MM.1S (cell line): ENCODE data around the gene TIMP4.

Experiments
- DNase-seq: peaks from one replicate; pipeline ENCODE4 v3.0.0-alpha.2; 2015
- H2AFZ ChIP-seq: fragments of 300-600 bp; sonication (generic); 2 replicates; pipeline ENCODE4 v1.6.0; 2016; ENCODE audit warnings: antibody characterized with exemption, low read length
- H3F3A ChIP-seq: fragments of 300-600 bp; sonication (generic); 2 replicates; pipeline ENCODE4 v1.6.1; 2016; ENCODE audit warnings: mild to moderate bottlenecking, antibody characterized with exemption, low read length, moderate library complexity, mixed read lengths; ENCODE audit not compliant: insufficient read depth
- H3K27ac ChIP-seq: fragments of 300-600 bp; sonication (generic); 2 replicates; pipeline ENCODE4 v1.5.1; 2016; ENCODE audit warnings: mild to moderate bottlenecking, low read length
- H3K27me3 ChIP-seq: fragments of 300-600 bp; sonication (generic); replicated peaks from 2 replicates; pipeline ENCODE4 v1.6.0; 2016; ENCODE audit warnings: low read length; ENCODE audit not compliant: insufficient read depth
- H3K36me3 ChIP-seq: fragments of 300-600 bp; sonication (generic); replicated peaks from 2 replicates; pipeline ENCODE4 v1.6.1; 2016; ENCODE audit warnings: mild to moderate bottlenecking, low read length, mixed read lengths; ENCODE audit not compliant: insufficient read depth
- H3K4me1 ChIP-seq: fragments of 300-600 bp; sonication (generic); 2 replicates; pipeline ENCODE4 v1.6.1; 2016; ENCODE audit warnings: low read length, mixed read lengths
- H3K4me2 ChIP-seq: fragments of 300-600 bp; sonication (generic); 2 replicates; pipeline ENCODE4 v1.6.0; 2016; ENCODE audit warnings: low read depth, low read length
- H3K4me3 ChIP-seq: fragments of 300-600 bp; sonication (generic); 2 replicates; pipeline ENCODE4 v1.5.1; 2016; ENCODE audit warnings: low read length, mixed read lengths
- H3K79me2 ChIP-seq: fragments of 300-600 bp; sonication (generic); 2 replicates; pipeline ENCODE4 v1.6.1; 2016; ENCODE audit warnings: mixed run types, low read length, mixed read lengths
- H3K9ac ChIP-seq: fragments of 300-600 bp; sonication (generic); 2 replicates; pipeline ENCODE4 v1.6.1; 2016; ENCODE audit warnings: low read length, mixed read lengths
- H3K9me2 ChIP-seq: fragments of 300-600 bp; sonication (generic); replicated peaks from 2 replicates; pipeline ENCODE4 v1.6.1; 2016; ENCODE audit warnings: mild to moderate bottlenecking, low read length, mixed read lengths; ENCODE audit not compliant: insufficient read depth
- H3K9me3 ChIP-seq: fragments of 300-600 bp; sonication (generic); replicated peaks from 2 replicates; pipeline ENCODE4 v1.6.1; 2016; ENCODE audit warnings: mild to moderate bottlenecking, low read length, mixed read lengths; ENCODE audit not compliant: insufficient read depth
- H4K20me1 ChIP-seq: fragments of 300-600 bp; sonication (generic); 2 replicates; pipeline ENCODE4 v1.6.1; 2016; ENCODE audit warnings: mild to moderate bottlenecking, low read length, moderate library complexity, mixed read lengths; ENCODE audit not compliant: insufficient read depth
- EZH2 ChIP-seq: fragments of 300-600 bp; sonication (generic); optimal IDR thresholded peaks from 2 replicates; pipeline ENCODE3; 2017; ENCODE audit warnings: low read depth, mild to moderate bottlenecking, antibody characterized with exemption, low read length, mixed read lengths
- EZH2phosphoT487 ChIP-seq: fragments of 300-600 bp; sonication (generic); IDR thresholded peaks from 2 replicates; pipeline ENCODE4 v1.6.1; 2018; ENCODE audit warnings: antibody characterized with exemption, low read length
- TF ChIP-seq, protein P1 (sequence below): fragments of 300-600 bp; sonication (generic); IDR thresholded peaks from 2 replicates; pipeline ENCODE4 v1.5.1; 2016; ENCODE audit warnings: antibody characterized with exemption, low read length, mixed read lengths

TIMP4 gene

DNA sequence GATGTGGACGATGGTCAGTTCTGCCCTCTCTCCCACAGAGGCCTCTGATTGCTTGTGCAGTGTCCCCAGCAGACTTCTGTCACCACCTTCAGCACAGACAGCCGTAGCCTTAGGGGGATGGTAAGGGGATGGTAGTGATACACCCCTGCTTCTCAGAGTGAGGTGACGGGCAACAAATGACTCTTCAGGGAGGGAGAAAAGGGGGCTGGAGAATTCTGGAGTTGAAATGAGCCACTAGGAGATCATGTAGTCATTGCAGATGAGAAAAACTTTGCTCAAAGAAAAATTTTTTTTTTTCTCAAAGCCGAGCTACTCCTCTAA lies 29.6 kb upstream of the TIMP4 start:
- Histone ChIP-seq H3K4me3 (no peak overlapping the region), H2AFZ (no peak overlapping the region), H3K79me2 (no peaks in the 10 kb centered on the region), H4K20me1 (no peaks in the 10 kb centered on the region), H3K4me1 (peaks cover 4% of the 10 kb centered on the region; the same call in 1 of the 2 replicates), H3K9me2 (no peaks in the 10 kb centered on the region), H3K36me3 (no peaks in the 10 kb centered on the region), H3K9me3 (no peaks in the 10 kb centered on the region), H3K4me2 (no peak overlapping the region), H3K9ac (no peak overlapping the region), H3K27ac (no peak overlapping the region), H3K27me3 (no peaks in the 10 kb centered on the region), H3F3A (no peaks in the 10 kb centered on the region)
- no peak for TF ChIP-seq EZH2
- TF ChIP-seq EZH2phosphoT487: no peak
- TF ChIP-seq, protein P1, sequence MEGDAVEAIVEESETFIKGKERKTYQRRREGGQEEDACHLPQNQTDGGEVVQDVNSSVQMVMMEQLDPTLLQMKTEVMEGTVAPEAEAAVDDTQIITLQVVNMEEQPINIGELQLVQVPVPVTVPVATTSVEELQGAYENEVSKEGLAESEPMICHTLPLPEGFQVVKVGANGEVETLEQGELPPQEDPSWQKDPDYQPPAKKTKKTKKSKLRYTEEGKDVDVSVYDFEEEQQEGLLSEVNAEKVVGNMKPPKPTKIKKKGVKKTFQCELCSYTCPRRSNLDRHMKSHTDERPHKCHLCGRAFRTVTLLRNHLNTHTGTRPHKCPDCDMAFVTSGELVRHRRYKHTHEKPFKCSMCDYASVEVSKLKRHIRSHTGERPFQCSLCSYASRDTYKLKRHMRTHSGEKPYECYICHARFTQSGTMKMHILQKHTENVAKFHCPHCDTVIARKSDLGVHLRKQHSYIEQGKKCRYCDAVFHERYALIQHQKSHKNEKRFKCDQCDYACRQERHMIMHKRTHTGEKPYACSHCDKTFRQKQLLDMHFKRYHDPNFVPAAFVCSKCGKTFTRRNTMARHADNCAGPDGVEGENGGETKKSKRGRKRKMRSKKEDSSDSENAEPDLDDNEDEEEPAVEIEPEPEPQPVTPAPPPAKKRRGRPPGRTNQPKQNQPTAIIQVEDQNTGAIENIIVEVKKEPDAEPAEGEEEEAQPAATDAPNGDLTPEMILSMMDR: no peak
- DNase-seq: no peak

GRCh38 chr3:12187448-12188327 lies 29.0 kb upstream of the TIMP4 start:
- Histone ChIP-seq H3K79me2 (no peaks in the 10 kb centered on the region), H3K9ac (no peak overlapping the region), H3K4me2 (no peak overlapping the region), H2AFZ (no peak overlapping the region), H3K4me3 (no peak overlapping the region), H3K9me3 (no peaks in the 10 kb centered on the region), H3K36me3 (no peaks in the 10 kb centered on the region), H3K4me1 (no peaks in the 10 kb centered on the region), H3K9me2 (no peaks in the 10 kb centered on the region), H3K27me3 (no peaks in the 10 kb centered on the region), H3K27ac (no peak overlapping the region), H4K20me1 (no peaks in the 10 kb centered on the region), H3F3A (no peaks in the 10 kb centered on the region)
- DNase-seq: no peak
- TF ChIP-seq, protein P1: no peak
- TF ChIP-seq EZH2 (no peak), EZH2phosphoT487 (no peak)

DNA sequence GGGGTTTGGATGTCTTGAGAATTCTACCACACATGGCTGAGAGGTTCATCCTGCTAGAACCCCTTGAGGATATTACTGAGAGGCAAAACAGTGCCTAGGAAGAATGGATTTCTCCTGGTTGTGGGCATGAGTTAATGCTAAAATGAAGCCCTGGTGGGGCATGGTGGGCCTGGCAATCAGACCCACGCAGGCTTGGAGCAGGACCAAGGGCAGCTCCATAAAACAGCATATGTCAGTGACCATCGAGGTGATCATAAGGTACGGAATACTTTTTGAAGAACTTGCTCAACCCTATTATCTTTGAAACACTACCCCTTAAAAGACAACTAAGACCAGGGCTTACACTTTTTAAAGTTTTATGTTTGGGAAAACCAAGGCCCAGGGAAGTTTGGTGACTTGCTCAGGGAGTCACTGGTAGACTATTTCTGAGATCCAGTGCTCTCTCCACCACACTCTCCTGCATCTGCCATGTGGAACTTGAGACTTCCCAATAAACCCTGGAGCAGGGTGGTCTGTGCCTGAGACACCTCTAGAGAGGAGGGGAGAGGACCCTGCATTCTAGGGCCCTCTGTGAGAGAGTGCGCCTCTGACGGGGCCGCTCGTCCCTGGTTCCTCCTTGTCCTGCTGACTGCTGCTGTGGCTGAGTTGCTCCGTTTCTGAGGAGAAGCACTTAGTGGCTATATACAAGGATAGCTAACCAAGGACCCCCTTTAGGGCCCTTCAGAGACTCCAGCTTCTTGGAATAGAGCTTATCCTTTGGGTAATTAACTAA lies 28.0 kb upstream of the TIMP4 start:
- DNase-seq: no peak

More for the DNA sequence above, 28.0 kb upstream of the TIMP4 start:
- H3K4me1 ChIP-seq: no peaks in the 10 kb centered on the region
- no peaks in the 10 kb centered on the region for H4K20me1 ChIP-seq
- H3K4me2 ChIP-seq: no peak overlapping the region
- no peaks in the 10 kb centered on the region for H3K27me3 ChIP-seq
- H3F3A ChIP-seq: no peaks in the 10 kb centered on the region
- H3K9ac ChIP-seq: no peak overlapping the region
- H2AFZ ChIP-seq: no peak overlapping the region
- H3K9me2 ChIP-seq: no peaks in the 10 kb centered on the region
- H3K4me3 ChIP-seq: no peak overlapping the region
- H3K9me3 ChIP-seq: no peaks in the 10 kb centered on the region
- no peaks in the 10 kb centered on the region for H3K36me3 ChIP-seq
- H3K79me2 ChIP-seq: no peaks in the 10 kb centered on the region
- H3K27ac ChIP-seq: no peak overlapping the region
- TF ChIP-seq EZH2 (no peak), EZH2phosphoT487 (no peak)
- TF ChIP-seq, protein P1: no peak
